Epidermal melanocyte (primary cell): ENCODE data around the gene IRS2.

Experiments used
- DNase-seq: peaks from one replicate; pipeline ENCODE4 v3.0.0; 2011; ENCODE audit warnings: low spot score; ENCODE audit not compliant: insufficient read length

The IRS2 gene

DNA sequence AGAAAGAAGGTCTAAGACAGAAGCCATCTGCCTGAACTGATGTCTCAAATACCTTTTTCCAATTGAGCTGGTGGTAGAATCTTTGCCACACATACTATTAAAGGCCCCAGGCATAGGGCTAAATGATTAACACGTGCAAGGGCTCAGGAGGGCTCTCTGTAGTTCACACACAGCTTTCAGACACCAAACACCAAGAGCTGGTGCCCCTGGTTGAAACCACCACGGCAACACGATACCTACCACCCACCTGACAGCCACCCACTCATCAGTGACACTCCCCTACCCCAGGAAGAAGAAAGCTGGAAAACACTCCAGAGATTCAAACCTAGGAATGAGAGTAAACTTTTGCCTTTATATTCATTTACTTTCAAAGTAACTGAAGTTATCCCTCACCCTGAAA, 26.8 kb downstream of the IRS2 start:
- no peak for DNase-seq

DNA sequence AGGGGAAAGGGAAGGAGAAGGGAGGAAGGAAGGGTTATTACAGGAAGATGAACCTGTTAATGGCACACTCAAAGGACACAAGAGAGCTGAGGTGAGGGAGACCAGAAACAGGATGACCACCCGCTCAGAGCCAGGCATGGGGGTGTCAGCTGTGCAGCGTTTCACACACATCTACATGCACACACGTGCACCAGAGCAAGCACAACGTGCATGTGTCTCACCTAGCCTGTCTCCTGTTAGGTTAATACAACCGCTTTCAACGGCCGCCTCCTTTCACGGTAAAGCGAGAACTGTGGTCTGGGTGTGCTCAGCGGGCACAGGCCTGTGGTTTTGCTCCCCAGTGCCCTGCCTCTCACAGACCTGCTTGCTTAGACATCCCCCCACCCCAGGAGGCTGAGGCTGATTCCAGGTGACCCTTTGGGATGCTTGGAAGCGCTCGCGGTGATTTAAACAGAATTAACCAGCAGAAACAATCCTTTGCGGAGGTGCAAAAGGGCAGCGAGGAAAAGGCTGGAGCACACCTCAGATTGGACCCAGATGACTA, 27.4 kb downstream of the IRS2 start:
- DNase-seq: no peak

DNA sequence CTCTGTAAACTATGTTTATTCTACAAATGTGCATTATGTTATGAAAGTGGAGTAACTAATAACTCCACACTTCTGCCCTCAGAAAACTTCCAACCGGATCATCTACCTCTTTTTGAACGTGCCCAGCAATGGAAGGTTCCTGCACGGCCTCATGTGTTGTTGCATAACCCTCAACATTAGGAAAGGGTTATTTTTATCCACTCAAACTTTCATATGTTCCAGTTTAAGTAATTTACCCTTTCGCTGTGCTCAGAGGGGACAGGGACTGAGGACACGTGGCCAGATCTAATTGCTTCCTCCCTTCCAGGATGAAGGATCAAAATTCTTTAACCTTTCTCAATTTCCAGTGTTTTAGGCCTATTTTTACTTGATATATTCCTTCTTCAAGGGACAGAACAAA, 29.6 kb downstream of the IRS2 start:
- no peak for DNase-seq

- no peak for DNase-seq
These were observed 30.4 kb downstream of the IRS2 start for GRCh38 chr13:109755997-109756396.

GRCh38 chr13:109755551-109755950, 30.8 kb downstream of the IRS2 start:
- DNase-seq: no peak

DNA sequence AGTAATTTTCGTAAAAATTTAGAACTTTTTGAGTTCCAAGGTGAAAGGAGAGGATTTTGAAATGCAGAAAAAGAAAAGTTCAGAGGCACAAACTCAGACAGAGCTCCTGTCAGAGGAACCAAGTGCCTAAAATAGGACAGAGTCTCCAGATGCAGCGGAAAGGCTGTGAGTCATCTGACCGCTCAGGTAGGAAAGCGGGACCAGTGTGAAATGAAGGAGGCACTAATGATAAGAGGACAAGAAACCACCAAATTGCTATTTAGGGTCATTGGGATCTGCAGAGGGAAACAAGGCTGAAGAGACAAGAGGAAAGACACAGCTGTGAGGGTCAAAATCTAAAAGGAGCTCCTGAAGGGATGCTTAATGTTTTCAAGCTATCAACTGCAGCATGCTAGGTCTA, 34.9 kb downstream of the IRS2 start:
- no peak for DNase-seq

DNA sequence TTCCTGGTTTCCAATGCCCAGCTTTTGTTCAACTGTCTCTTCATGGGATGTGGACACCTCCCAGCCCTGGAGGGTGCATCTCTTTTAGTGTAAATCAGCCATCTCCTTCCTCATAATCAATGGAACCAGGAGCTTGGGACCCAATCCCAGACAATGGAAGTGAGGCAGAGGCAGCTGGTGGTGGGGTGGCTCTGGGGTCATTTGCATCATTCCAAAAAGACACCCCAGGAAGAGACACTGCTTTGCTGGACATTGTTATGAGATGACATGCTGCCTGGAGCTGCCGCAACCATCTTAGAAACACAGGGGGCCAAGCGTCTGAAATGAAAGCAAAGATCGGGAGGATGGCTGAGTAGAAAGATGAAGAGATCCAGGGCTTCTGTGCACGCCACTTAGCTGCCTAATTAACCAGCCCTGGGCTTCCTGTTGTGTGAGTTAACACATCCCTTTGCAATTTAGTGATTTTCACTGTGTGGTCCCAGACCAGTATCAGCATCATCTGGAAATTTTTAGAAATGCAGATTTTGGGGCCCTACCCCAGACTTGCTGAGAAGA, 36.1 kb downstream of the IRS2 start:
- no peak for DNase-seq

DNA sequence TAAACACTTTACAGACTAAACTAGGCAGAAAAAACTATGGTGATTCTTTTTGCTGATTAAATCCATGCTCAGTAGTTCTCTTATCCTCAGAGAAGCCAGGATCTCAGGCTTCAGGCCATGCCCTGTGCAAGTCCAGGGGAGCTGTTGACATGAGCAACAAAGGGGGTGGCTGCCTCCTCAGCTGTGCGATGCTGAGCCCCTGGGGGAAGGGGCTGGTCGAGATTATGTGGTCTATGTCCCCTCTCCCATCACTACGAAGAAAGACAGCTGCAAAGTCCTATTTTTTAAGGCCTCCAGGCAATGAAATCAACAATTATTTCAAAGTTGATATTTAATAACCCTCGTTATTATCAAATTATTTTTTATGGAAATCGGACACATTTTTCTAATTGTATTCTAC, 37.0 kb downstream of the IRS2 start:
- no peak for DNase-seq

DNA sequence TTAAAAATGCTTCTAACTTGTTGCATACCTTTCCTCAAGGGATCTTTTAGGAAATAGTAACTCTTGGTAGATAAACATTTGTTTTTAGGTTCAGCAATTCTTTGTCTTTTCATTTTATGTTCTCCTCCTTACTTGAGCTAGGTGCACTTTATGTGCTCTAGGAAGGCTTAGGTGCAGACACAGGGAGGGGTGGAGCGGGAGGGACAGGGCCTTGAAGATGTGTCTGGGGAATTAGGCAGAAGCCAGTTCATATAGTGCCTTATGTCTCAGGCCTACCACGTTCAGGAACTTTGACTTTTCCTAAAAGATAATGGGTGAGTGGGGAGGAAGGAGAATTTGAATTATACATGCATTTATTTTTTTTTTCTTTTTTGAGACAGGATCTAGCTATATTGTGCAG, 37.7 kb downstream of the IRS2 start:
- DNase-seq: no peak

DNA sequence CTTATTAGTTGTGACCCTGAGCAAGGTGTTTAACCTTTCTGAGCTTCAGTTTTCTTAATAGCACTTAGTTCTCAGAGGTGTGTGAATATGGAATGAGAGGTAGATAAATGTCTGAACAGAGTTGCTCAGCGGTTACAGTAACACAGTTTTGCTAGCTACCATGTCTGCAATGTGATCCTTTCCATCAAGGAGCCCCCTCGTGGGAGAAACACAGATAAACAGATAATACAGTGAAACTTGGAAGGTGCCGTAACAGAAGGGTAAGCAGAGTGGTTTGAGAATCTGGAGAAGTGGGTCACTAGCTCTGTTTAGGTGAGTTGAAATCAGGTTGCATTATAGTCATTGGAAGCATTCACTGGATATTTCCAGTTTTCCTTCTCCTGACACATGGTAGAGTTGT, 38.9 kb downstream of the IRS2 start:
- DNase-seq: no peak

DNA sequence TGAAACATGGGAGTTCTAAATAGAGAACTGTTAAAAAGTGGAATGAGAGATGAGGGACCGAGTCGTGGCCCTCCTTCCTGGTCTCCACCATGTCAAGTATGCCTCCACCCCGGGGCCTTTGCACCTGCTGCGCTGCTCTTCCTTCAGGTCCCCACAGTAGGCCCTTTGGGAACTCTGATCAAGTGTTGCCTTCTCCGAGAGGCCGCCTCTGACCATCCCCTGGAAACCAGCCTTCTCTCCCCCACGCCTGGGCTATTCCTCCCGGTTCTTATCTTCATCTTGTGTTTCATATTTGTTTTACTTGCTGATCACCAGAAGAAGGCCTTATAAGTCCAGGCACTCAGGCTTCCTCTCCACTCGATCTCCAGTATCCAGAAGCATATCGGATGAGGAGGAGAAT, 40.0 kb downstream of the IRS2 start:
- DNase-seq: no peak

DNA sequence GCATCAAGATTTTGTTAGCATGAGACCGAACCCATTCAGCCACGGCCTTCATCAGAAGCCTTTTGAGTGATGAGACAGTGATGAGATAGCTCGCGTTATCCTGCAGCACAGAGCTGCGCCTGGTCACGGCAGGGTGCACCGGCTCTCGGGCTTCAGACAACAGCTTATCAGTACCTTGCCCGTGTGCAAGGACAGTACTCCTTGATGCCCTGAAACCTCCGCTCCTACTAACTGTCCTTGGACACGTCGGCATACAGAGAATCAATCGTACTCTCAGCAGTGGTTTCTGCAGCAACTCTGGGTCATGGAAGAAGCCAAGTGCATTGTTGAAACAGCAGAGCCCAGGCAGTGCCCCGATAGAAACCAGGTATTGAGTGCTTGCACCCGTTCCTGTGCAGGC, 40.7 kb downstream of the IRS2 start:
- no peak for DNase-seq

DNA sequence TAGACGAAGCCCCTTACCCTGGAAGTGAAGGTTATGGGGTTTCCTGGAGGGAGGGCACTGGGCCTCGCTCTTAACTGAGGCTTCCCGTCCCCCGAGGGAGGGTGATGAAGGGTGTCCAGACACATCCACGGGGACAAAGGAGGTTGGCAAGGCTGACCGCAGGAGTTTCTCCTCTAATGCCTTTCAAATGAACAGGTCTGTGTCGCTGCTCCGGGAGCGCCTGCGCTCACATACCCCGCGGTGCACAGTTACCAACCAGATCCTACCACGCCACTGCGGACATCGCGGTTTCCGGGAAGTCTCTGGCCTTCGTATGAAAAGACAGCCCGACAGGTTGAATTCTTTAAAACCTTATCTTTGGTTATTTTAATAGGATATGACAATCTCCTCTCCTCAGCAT, 41.3 kb downstream of the IRS2 start:
- no peak for DNase-seq

- DNase-seq: no peak
These were observed 41.8 kb downstream of the IRS2 start for GRCh38 chr13:109744512-109745051.

DNA sequence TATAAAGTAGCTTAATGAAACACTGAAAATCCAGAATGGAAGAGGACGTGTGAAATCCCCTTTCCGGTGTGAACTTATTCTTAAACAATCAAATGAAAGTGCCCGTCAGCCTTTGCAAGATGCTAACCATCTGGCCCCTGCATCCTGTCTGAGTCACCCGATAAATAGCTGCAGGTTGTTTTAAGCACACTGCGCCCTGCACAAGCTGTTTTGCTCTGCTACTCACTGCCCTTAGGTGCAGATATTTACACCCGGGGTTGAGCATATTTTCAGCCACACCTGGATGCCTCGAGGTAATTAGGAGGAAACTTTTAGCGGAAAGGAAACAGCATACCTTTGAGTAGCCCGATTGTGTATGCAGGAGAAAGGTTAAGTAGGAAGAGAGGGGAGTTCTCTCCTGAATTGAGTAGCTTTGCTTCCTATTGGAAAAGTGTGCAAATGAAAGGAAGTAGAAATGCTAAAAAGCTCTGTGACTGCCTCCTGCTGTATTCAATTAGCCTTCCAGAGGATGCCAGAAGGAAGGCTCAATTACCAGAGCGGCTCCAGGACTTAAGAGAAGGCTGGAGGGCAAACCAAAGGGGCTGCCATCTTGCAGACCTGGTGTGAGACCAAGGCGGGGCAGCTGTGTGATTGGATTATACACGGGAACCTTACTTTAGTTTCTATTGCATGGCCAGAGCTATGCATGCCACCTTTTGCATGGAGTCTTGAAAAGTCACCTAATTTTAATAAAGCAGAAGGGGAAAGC, 42.5 kb downstream of the IRS2 start:
- DNase-seq: no peak

GRCh38 chr13:109741966-109742365, 44.4 kb downstream of the IRS2 start:
- DNase-seq: no peak

DNA sequence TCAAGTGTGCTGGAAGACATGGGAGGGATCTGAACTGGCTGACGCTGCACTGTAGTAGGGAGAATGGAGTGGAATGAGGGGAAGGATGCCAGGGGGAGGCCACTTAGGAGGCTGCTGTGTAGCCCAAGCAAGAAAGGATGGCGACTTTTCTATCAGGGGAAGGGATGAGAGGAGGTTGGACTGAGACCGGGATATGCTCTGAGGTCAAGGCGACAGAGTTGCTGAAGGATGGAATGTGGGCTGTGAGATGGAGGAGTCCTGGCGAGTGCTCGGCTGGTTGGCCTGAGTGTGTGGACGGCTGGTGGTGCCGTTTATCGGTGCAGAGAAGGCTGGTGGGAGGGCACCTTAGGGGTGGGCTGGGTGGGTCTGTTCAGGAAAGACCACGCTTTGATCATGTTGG, 45.7 kb downstream of the IRS2 start:
- no peak for DNase-seq

DNA sequence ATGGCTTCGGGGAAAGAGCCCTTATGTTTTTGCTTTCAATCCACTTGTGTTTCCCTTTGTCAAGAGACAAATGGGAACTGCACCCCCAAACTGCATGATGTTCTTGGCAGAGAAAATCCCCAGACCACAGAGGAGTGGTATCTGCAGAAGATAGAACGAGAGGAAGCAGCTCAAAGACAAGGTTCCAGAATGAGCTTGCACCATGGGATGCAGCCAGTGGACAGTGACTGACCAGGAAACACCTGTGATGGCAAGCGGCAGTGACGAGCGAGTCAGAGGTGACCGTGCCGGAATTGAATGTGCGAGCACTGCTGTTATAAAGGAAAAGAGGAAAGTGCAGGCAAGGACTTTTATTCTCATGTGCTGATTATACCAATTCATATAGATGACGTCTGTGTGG, 46.3 kb downstream of the IRS2 start:
- DNase-seq: no peak

DNA sequence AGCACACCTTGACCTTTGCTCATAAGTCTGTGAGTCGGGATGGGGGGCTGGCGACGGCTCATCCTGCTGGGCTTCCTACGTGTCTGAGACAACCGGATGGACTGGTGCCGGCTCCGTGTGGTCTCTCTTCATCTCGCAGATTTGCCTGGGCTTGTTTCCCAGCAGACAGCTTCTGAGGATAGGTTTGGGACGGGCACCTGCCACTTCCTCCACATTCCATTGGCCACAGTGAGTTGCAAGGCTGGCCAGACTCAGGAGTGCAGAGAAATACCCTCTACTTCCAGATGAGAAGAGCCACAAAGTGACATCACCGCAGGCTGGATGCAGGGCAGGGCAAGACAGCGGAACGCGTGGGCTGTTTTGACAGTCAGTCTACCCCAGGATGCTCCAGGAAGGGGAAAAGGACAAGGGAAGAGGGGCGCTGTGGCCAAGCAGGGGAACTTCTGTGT, 48.1 kb downstream of the IRS2 start:
- DNase-seq: no peak

GRCh38 chr13:109737606-109738005, 48.8 kb downstream of the IRS2 start:
- no peak for DNase-seq

DNA sequence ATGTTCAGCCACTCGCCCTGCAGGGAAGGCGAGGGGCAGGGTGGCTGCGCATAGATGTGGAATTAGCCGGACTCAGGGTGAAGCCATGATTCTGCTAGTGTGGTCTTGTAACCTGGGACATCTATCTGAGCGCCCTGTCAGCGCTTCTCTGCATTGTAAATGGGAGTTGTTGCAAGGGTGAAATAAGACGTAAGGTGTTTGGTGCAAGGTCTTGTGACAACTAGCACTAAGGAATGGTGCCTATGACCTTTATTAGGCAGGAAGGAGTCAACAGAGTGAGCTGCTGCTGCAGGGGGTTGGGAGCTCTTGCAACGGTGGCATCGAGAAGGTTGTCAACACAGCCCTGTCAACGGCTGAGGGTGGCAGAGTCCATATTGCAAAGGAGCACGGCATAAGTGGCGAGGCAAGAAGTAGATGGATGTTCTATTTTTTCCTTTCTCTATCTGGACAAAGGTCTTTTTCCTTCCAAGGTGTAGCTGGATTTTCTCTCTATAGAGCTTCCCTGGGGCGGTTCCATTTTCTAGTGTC, 49.3 kb downstream of the IRS2 start:
- DNase-seq: no peak

DNA sequence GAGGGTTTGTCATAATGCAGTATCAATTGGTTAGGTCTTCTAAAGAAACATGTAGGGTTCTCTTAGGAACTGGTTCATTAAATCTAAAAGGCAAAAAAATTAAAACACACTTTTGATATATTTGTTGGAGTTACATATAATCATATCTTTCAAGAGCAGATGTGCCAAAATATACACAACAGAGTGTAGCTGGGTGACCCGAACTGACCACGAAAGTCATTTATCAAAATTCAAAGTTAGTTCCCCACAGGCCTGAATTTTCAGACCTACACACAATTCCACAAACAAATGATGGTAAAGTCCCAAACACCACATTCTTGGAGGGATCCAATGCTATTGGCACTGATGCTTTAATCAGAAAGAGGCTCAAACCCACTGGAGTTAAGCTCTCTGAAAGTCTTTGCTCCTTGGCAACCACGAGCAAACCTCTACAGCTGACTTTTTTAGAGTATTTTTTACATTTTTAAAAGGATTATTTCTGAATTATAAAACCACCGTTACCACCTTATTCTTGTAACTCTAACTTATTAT, 50.9 kb downstream of the IRS2 start:
- DNase-seq: no peak
